K562 (cell line): ENCODE results near the gene MYO1E. TPM values are rescaled to one million over a fixed set of nuclear protein-coding genes. Genes with fewer than 3 reads are reported as not detected.

Source experiments
- ATAC-seq: fragments of 200-7000 bp; cut with Tn5 transposase; 3 replicates; pipeline ENCODE4 v1.9.1; 2020; ENCODE audit warnings: moderate library complexity
- BruUV-seq: library from RNA; stranded (reverse); fragments of 400-500 nt; replicated peaks from 2 replicates; lab custom pipeline; 2021; lab: Mats Ljungman, UMichigan
- CTCF ChIA-PET: fragments of 300-600 bp; formaldehyde crosslinking; extraction: SDS; loops from one replicate; lab custom pipeline; 2021; ENCODE audit warnings: low intra/inter-chr PET ratio; lab: Yijun Ruan, JAX
- POLR2A ChIA-PET: fragments of 300-600, 350-650 bp; sonication (Branson Sonifier 250); formaldehyde crosslinking; extraction: SDS; loops from one replicate; lab custom pipeline; 2021; ENCODE audit warnings: antibody characterized with exemption, inconsistent platforms; lab: Yijun Ruan, JAX
- DNase-seq, 4 experiments: peaks; one replicate each; pipeline versions ENCODE4 v3.0.0 to v3.0.0-alpha.2; 2011 to 2018; ENCODE audit warnings: low spot score in 3 of 4, mixed read lengths in 3 of 4; ENCODE audit errors: extremely low read depth in 1 of 4
- FAIRE-seq: peaks from 2 replicates; lab custom pipeline; 2011; peaks lifted over from hg19 to GRCh38; lab: Jason Lieb, UNC
- H2AFZ ChIP-seq: 2 replicates; pipeline ENCODE4 v1.6.0; 2011; ENCODE audit warnings: low read depth, low read length, control low read depth, inconsistent platforms
- H3K27ac ChIP-seq: fragments of 200-600 bp; 3 replicates; pipeline ENCODE4 v1.8.0; 2011; ENCODE audit warnings: low read depth, mild to moderate bottlenecking, control low read depth, inconsistent platforms, low read length, moderate library complexity, mixed read lengths; ENCODE audit errors: extremely low read depth
- H3K27me3 ChIP-seq, 2 experiments: fragments of 300-600 bp in 1 of 2; 2 replicates in 1 of 2; 3 replicates in 1 of 2; pipeline versions ENCODE4 v1.6.0 to v1.8.0; 2011; ENCODE audit warnings: inconsistent platforms in 2 of 2, low read length in 2 of 2, mild to moderate bottlenecking in 1 of 2, mixed read lengths in 1 of 2, moderate library complexity in 1 of 2; ENCODE audit not compliant: control insufficient read depth in 2 of 2, insufficient read depth in 2 of 2
- H3K36me3 ChIP-seq: fragments of 300-600 bp; 3 replicates; pipeline ENCODE4 v1.8.0; 2011; ENCODE audit warnings: mild to moderate bottlenecking, low read length, inconsistent platforms; ENCODE audit not compliant: control insufficient read depth, insufficient read depth
- H3K4me1 ChIP-seq, 2 experiments: fragments of 200-600 bp in 1 of 2; replicated peaks in 1 of 2; 2 replicates in 1 of 2; 3 replicates in 1 of 2; pipeline versions ENCODE4 v1.5.1 to v1.8.0; 2011; ENCODE audit warnings: inconsistent platforms in 2 of 2, low read length in 2 of 2, mild to moderate bottlenecking in 1 of 2, mixed read lengths in 1 of 2, moderate library complexity in 1 of 2; ENCODE audit not compliant: control insufficient read depth in 2 of 2, insufficient read depth in 2 of 2
- H3K4me2 ChIP-seq: 2 replicates; pipeline ENCODE4 v1.6.1; 2011; ENCODE audit warnings: low read length, control low read depth, inconsistent platforms, mixed read lengths; ENCODE audit not compliant: insufficient read depth
- H3K4me3 ChIP-seq: fragments of 200-600 bp; sonication (generic), shearing (Covaris generic); 2 replicates; pipeline ENCODE4 v1.5.1; 2016; ENCODE audit warnings: control low read depth, inconsistent platforms
- H3K79me2 ChIP-seq: fragments of 200-600 bp; 3 replicates; pipeline ENCODE4 v1.8.0; 2011; ENCODE audit warnings: low read length, inconsistent platforms; ENCODE audit not compliant: control insufficient read depth, insufficient read depth
- H3K9ac ChIP-seq, 2 experiments: 2 replicates each; pipeline versions ENCODE4 v1.6.0 to v1.6.1; 2011; ENCODE audit warnings: low read depth in 2 of 2, low read length in 2 of 2, control low read depth in 1 of 2, inconsistent platforms in 1 of 2, mild to moderate bottlenecking in 1 of 2, mixed read lengths in 1 of 2; ENCODE audit not compliant: insufficient read depth in 1 of 2
- H3K9me1 ChIP-seq: one replicate; pipeline ENCODE4 v1.6.0; 2011; ENCODE audit warnings: inconsistent platforms, mild to moderate bottlenecking, low read length, moderate library complexity; ENCODE audit not compliant: control insufficient read depth, insufficient read depth
- H3K9me3 ChIP-seq: replicated peaks from 2 replicates; pipeline ENCODE4 v1.5.1; 2011; ENCODE audit warnings: low read depth, low read length, inconsistent platforms; ENCODE audit not compliant: control insufficient read depth, insufficient read depth
- H4K20me1 ChIP-seq: replicated peaks from 2 replicates; pipeline ENCODE4 v1.6.1; 2011; ENCODE audit warnings: low read length, inconsistent platforms, mixed read lengths; ENCODE audit not compliant: control insufficient read depth, insufficient read depth
- BCLAF1 ChIP-seq, 2 experiments: fragments of 450-650 bp in 1 of 2; IDR thresholded peaks; 2 replicates each; pipeline ENCODE4 v1.6.1; 2011 to 2017; ENCODE audit warnings: low read depth in 2 of 2, antibody characterized with exemption in 1 of 2, borderline replicate concordance in 1 of 2, low read length in 1 of 2, mild to moderate bottlenecking in 1 of 2, mixed read lengths in 1 of 2; ENCODE audit not compliant: control insufficient read depth in 1 of 2
- CTBP1 ChIP-seq: fragments of 450-650 bp; IDR thresholded peaks from 2 replicates; pipeline ENCODE4 v1.6.1; 2016; ENCODE audit warnings: borderline replicate concordance
- CTCF ChIP-seq, 3 experiments: IDR thresholded peaks in 2 of 3; conservative IDR thresholded peaks in 1 of 3; 2 replicates each; pipeline ENCODE4 v1.5.1; 2011 to 2012; ENCODE audit warnings: low read length in 3 of 3, mild to moderate bottlenecking in 3 of 3, control low read depth in 2 of 3, improper control_type of control experiment in 1 of 3, inconsistent platforms in 1 of 3, low read depth in 1 of 3, mixed read lengths in 1 of 3, moderate library complexity in 1 of 3; ENCODE audit not compliant: insufficient read depth in 2 of 3
- DACH1 ChIP-seq: fragments of 450-650 bp; IDR thresholded peaks from 2 replicates; pipeline ENCODE4 v1.6.1; 2018; ENCODE audit not compliant: partially characterized antibody
- E2F5 ChIP-seq: sonication (generic); formaldehyde crosslinking; IDR thresholded peaks from 2 replicates; pipeline ENCODE4 v1.8.0; 2022; ENCODE audit warnings: mild to moderate bottlenecking, missing genetic modification reagents
- MAZ ChIP-seq, 2 experiments: fragments of 450-650 bp in 1 of 2; sonication (generic) in 1 of 2; formaldehyde crosslinking; IDR thresholded peaks in 1 of 2; conservative IDR thresholded peaks in 1 of 2; 2 replicates each; pipeline versions ENCODE4 v1.4.0 to v1.5.0; 2020; ENCODE audit warnings: mild to moderate bottlenecking in 1 of 2, missing genetic modification reagents in 1 of 2
- RAD21 ChIP-seq, 2 experiments: fragments of 250-450 bp in 1 of 2; fragments of 450-650 bp in 1 of 2; sonication (Bioruptor Pico) in 1 of 2; formaldehyde crosslinking in 1 of 2; IDR thresholded peaks in 1 of 2; conservative IDR thresholded peaks in 1 of 2; 2 replicates each; pipeline versions ENCODE4 v1.4.0 to v1.8.0; 2020 to 2022; ENCODE audit warnings: mild to moderate bottlenecking in 2 of 2, moderate library complexity in 1 of 2
- WGBS: fragments of 100-300 bp; shearing (Covaris generic); methylation state at CpG from one replicate; pipeline ENCODE4 v1.1.6; 2016; ENCODE audit warnings: low coverage, mixed read lengths; ENCODE audit not compliant: insufficient coverage; ENCODE audit errors: missing lambda C conversion rate; 5-methylcytosine and 5-hydroxymethylcytosine counted together
- in situ Hi-C: fragments of 300-500 bp; cut with MboI; formaldehyde crosslinking; loops from 4 replicates; pipeline ENCODE4 v1.15.0; 2018; ENCODE audit warnings: inconsistent platforms, mixed read lengths
- intact Hi-C: fragments of 100-400 bp; cut with micrococcal nuclease; formaldehyde crosslinking; loops from 2 replicates; pipeline ENCODE4 v1.14.2; 2022
- polyA plus RNA-seq, 8 experiments: library from polyadenylated mRNA; depleted of rRNA in 4 of 8; stranded (reverse) in 5 of 8; unstranded in 3 of 8; fragments of >200 nt; fragmentation: Nextera tagmentation in 2 of 8; fragmentation: Illumina TruSeq in 1 of 8; extraction: Ambion mirVana in 2 of 8; extraction: Trizol in 1 of 8; gene quantifications; 2 replicates each; pipeline versions ENCODE4 v1.2.1 to v1.2.3, GENCODE V29; 2011 to 2014; ENCODE audit warnings: inconsistent platforms in 1 of 8, missing spikeins in 1 of 8
- total RNA-seq, 7 experiments: library from RNA; depleted of rRNA in 6 of 7; stranded (reverse); fragments of >200 nt in 6 of 7; fragmentation: Illumina TruSeq in 2 of 7; extraction: Trizol in 2 of 7; gene quantifications; 2 replicates each; pipeline versions ENCODE4 v1.2.1 to v1.2.3, GENCODE V29; 2011 to 2021; ENCODE audit warnings: low replicate concordance in 1 of 7

MYO1E gene
- total and polyA plus RNA-seq, 9 of the 15 experiments (the other 6 are each of a cell fraction or from before 2014, with no cell fraction given) = under 0.01 to 0.44 (median 0.01) TPM; not detected in 6

- no peaks in the 10 kb centered on the region; the same call in 1 of the 2 replicates for H3K9me3 ChIP-seq
- H3K4me3 ChIP-seq = no peak overlapping the region
- H3K4me1 ChIP-seq = peaks cover 0 to 4% of the 10 kb centered on the region in 2 experiments; a peak in 1 of 5 replicates
- intact Hi-C loops (loop anchor here (1.0 to 2.0 kb wide), 2 partner anchors 332 to 340 kb away; no protein-coding TSS in a partner anchor), in situ Hi-C loops (no loop called here)
- DNase-seq (peak; percentile 46 to 63 (median 56)), FAIRE-seq (peak; percentile 79), ATAC-seq (peak; percentile 97)
- peaks cover 10 to 46% of the 10 kb centered on the region in 2 experiments; a peak in 4 of 5 replicates for H3K27me3 ChIP-seq
- H4K20me1 ChIP-seq = 0 out of 2 replicates have a peak, but pooled peaks cover 4% of the 10 kb centered on the region
- H3K9me1 ChIP-seq = no peaks in the 10 kb centered on the region
- no peak overlapping the region for H3K27ac ChIP-seq
- 0 out of 2 replicates have a peak overlapping the region, but pooled peaks have one; percentile 18 for H3K4me2 ChIP-seq
- no peaks in the 10 kb centered on the region for H3K79me2 ChIP-seq
- no peaks in the 10 kb centered on the region for H3K36me3 ChIP-seq
- POLR2A ChIA-PET = interaction anchor here (1.9 kb wide), 1 partner anchor 11 kb away, joined by 4 read pairs; no protein-coding TSS in a partner anchor
- H3K9ac ChIP-seq = peak overlapping the region in 1 of 2 experiments; percentile 43; a peak in 1 of 4 replicates
- CTCF ChIA-PET = interaction anchor here (0.9 to 2.0 kb wide), 2 partner anchors 332 to 368 kb away, joined by 6 to 22 read pairs; no protein-coding TSS in a partner anchor
- BruUV-seq = no TSS peak
- H2AFZ ChIP-seq = no peak overlapping the region
- WGBS = 5% methylated on average over 22 of the region's 23 CpGs
- TF ChIP-seq BCLAF1 (IDR thresholded peaks at IDR 0.05; ENCODE audit: borderline replicate concordance in 1 of 2, control insufficient read depth in 1 of 2, low read depth in 2 of 2, low read length in 1 of 2) (no peak), DACH1 (peak; percentile 21), RAD21 (CRISPR knock-in tag; conservative IDR thresholded peaks at IDR 0.05 in 1 of 2, IDR thresholded peaks at IDR 0.05 in 1 of 2) (peak; percentile 68 to 88), E2F5 (CRISPR knock-in tag) (no peak), MAZ (CRISPR knock-in tag; conservative IDR thresholded peaks at IDR 0.05 in 1 of 2, IDR thresholded peaks at IDR 0.05 in 1 of 2) (no peak), CTBP1 (peak; percentile 35; the same call in 1 of the 2 replicates), CTCF (IDR thresholded peaks at IDR 0.05 in 2 of 3, conservative IDR thresholded peaks at IDR 0.05 in 1 of 3; ENCODE audit: insufficient read depth in 2 of 3, low read depth in 1 of 3, low read length in 3 of 3) (peak; percentile 82 to 90 (median 89))
Measured at GRCh38 chr15:59160880-59161593, 211.6 kb downstream of the MYO1E start.
